ENCODE results near the gene PAX7.

GRCh38 chr1:18716785-18717678 lies 86.4 kb downstream of the PAX7 start:
- no peak for TF ChIP-seq CTCF (IDR thresholded peaks at IDR 0.05)
- no peak for TF ChIP-seq POLR2AphosphoS5 (IDR thresholded peaks at IDR 0.05)
